ENCODE data around the gene GLS. TPM values are rescaled to one million over a fixed set of nuclear protein-coding genes. Genes with fewer than 3 reads are reported as not detected.

The GLS gene
- total RNA-seq, 2 experiments from 2014 or later, result 187 to 191 TPM

Other genes starting within 250 kb of the GLS start
- 10 to 100 TPM; 36.8 to 38.4 TPM for gene NAB1, start 231.7 kb upstream of the GLS start, total RNA-seq
- gene STAT1, start 133.3 kb downstream of the GLS start, total RNA-seq, result 100 to 1,000 TPM; 385 to 515 TPM

All from activated CD8-positive, alpha-beta memory T cell treated with anti-CD3 and anti-CD28 coated beads, Interleukin-2, amount 10 ng/mL, durations not matched to agents 7 days and 5 days (primary cell).